ENCODE measurements around the gene VTI1A.
A peak's percentile ranks its signal among the peaks of the same experiment; 100 is the strongest.

The VTI1A gene

DNA sequence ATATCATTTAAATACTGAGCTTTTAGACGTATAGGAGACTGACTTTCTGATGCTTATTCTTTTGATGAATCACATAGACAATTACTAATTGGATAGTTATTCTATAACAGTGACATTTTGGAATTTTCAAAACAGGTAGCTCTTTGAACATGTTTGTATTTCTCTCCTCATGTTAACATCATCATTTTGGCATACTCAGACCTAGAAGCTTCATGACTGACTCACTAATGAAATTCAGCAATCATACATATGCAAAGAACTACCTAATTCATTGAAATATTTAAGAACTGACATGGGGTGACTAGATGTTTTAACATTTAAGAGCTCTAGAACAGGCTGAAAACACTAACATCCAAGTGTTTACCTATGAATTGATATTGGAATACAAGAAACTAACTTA is 192.3 kb downstream of the VTI1A start:
- DNase-seq (ENCODE audit: low spot score): no peak

GRCh38 chr10:112640638-112641037 is 193.6 kb downstream of the VTI1A start:
- DNase-seq (ENCODE audit: low spot score): no peak

GRCh38 chr10:112643600-112644264 is 196.7 kb downstream of the VTI1A start:
- no peak for DNase-seq (ENCODE audit: low spot score)

DNA sequence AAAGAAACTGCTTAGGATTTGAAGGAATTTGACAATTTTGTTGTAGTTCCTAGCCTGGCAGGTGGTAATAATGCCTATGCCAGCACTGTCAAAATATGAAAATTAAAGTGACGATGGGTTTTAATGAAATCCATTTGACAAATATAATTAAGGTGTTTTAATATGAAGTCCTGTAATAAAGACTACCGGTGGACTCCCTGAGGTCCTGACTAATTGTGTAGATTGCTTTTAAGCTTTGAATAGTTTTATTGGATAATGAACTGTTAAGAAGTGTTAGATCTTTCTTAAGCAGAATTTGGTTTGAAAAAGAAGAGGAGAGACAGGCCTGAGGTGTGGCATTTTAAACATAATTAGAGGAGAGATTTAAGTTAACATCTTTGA is 197.2 kb downstream of the VTI1A start:
- no peak for DNase-seq (ENCODE audit: low spot score)

DNA sequence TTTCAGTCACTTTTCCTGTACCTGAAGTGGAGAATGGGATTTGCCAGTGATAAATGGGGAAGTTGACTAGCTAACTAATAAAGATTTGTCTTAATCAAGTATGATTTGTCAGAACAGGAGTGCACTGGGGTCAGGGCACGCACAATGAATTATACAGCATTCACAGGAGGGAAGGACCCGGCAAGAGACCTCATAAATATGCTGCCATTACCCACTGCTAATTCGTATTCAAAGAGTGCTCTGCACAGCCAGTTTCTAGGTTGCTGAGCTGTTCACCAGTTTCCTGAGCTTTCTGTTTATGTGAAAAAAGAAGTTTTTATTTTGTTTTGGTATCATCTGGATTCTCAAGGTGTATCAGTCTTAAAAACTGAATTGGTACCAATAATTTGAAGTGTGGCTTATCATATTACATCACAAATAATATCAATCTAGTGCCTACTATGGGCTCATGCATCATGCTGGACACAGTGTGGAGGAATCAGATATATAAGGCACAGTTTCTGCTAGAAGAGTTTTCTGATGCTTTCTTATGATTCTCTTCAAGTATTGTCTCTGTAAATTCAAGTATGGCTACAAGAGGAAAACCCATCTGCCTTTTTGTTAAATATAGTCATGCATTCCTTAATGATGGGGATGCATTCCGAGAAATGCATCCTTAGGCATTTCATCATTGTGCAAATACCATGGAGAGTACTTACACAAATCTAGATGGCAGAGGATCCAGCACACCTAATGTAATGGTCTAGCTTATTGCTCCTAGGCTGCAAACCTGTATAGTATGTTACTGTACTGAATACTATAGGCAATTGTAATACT is 202.2 kb downstream of the VTI1A start:
- DNase-seq (ENCODE audit: low spot score): no peak

DNA sequence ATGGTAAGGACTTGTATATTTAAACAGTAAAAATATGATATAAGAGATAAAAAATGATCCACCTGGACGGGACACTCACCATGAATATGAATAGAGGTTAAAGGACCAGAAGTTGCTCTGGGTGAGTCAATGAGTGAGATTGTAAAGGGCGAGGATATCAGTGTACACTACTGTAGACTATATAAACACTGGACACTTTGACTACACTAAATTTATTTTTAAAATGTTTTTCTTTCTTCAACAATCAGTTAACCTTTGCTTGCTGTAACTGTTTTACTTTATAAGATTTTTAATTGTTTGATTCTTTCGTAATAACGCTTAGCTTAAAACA is 202.8 kb downstream of the VTI1A start:
- no peak for DNase-seq (ENCODE audit: low spot score)

DNA sequence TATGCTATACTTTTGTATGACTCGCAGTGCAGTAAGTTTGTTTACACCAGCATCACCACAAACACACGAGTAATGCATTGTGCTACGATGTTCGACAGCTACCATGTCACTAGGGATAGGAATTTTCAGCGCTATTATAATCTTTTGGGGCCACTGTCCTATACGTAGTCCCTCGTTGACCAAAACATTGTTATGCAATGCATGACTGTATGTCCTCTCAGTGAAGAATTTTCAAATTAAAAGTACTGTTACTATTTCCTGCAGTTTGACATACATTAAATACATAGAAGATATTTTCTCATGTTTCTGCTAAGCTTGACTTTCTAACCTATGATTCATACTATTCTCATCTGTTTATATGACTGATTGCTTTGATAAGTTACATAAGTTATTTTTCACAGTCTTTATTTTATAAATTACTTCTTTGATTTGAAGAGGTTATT is 203.6 kb downstream of the VTI1A start:
- no peak for DNase-seq (ENCODE audit: low spot score)

DNA sequence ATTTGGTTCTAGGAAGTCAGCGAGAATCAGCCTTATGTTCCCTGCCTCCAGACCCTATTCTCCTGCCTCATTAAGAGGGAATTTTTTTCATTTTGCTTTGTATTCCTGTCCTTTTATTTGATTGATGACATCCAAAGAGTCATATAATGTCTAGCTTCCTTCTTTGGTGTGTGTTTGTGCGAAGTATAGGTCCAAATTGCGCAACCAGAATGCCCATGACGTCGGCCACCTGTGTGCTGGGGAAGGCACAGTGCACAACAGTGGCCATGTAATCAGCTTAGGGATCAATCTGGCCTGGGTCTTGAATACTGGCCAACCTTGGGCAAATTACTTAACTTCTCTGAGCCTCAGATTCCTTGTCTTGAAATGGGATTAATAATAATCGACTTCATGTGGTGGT is 206.2 kb downstream of the VTI1A start:
- no peak for DNase-seq (ENCODE audit: low spot score)

DNA sequence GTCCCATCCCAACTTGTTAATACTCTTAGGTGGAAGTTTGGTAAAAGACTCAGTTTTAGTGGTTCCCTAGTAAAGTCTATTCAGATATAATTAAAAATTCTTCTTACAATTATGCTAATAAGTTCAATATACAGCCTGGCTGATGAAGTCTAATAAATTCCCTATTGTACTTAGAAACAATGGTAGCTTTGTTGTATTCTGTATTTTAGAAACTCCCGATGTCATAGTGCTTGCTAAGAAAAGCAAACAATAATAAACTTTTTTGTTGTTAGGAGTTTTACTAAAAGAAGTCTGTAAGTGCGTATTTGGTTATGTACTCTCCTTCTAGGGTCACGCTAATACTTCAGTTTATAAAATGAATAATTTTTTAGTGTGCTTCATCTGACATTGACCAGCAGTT is 206.8 kb downstream of the VTI1A start:
- DNase-seq (ENCODE audit: low spot score): no peak

DNA sequence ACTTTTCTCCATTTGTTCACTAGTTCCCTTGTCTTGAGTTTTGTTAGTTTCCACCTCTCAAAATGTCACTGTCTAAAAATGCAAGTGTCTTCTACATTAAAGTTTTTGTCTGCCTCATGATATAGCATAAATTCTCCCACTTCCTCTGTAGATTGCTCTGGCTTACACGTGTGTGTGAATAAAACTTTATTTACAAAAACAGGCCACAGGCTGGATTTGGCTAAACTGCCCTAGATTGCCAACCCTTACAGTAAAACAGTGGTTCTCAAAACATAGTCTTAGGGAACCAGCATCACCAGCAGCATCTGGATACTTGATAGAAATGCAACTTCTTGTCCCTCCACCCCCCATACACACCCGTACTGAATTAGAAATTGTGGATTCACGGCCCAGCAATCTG is 207.8 kb downstream of the VTI1A start:
- no peak for DNase-seq (ENCODE audit: low spot score)

DNA sequence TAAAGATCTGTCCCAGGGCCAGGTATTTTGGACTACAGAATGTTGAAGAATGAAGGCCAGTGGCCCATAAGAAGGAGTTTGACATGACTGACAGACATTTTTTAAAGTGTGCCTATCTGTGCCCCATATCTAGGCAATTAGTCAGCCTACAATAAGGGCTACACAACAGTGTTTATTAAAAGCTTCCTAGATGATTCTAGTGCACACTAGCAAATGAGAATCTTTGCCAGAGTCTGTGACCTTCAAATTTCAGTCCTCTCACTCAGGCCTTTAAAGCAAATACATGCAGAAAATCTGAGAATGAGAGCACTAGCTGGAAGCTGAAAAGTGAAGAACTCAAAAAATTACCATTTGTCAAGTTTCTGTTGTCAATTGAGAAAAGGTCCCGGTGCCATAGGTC is 208.7 kb downstream of the VTI1A start:
- DNase-seq (ENCODE audit: low spot score): no peak

GRCh38 chr10:112658465-112658864 is 211.4 kb downstream of the VTI1A start:
- DNase-seq (ENCODE audit: low spot score): no peak

DNA sequence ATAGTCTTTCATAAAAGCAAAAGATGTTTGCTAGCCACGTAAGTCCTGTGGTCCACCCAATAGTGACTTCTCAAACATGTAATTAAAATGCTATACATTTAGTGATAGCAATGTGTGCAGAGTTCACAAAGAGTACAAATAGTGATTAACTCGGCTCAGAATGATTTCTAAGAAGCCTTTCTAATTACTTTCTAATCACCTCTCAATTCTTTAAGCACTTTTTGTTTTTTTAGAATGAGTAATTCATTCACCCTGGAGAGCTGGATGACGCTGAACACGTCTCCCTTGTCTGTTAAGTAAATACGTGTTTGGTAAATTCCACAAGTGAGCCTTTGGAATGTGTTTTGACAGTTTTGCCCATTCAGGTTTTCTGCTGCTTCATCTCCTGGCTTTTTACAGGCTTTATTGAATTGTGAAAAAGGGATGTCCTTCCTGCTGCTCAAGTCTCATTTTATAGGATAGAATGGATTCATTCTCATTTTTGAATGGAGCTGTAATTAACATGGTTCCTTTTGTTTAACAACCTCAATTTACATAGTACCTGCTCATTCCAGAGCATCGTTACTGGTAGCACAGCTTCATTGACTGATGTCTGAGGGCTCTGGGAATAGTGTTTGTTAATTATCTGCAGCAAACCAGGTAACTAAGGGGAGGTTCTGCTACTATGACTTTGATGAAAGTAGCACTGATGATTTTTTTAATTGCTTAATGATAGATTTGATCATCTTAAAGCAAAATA is 212.1 kb downstream of the VTI1A start:
- no peak for DNase-seq (ENCODE audit: low spot score)

DNA sequence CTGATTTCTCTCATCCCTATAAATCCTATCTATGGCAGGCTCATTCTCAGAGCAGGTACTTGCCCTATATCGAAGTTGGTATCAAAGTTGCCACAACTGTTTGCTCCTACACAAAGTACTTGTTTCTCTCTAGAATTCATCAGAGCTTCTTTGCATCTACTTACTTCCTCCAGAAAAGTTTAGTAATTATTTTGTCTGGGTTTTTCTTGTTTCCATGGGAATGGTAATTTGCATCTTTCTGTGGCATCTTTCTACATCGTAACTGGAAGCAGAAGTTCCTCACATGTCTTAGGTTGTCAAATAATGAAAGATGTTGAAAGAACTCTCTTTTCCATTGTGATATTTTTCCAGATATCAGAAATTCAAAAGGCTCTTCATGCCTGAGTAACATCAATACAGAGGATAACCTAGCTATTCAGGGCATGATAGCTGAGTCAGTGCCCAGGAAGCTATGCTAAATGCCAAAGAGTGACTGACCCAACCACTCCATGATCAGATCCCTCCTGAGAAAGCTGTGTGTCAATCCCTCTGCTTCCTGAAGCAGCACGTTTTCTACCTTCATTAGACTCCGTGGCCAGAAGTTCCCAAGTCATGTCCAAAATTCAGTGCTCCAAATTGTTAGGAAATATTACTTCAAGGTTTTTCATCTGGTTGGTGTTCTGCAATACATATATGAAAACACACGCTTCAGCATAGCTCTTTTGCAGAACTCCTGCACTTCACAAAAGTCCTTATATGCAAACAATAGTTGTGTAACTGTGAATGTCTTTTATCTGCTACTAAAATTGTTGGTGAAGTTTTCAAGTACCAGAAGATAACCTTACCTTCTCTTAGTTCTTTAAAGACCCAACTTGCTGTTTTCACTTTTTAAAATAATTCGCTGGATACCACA is 216.5 kb downstream of the VTI1A start:
- DNase-seq (ENCODE audit: low spot score): no peak

- no peak for DNase-seq (ENCODE audit: low spot score)
Observed at GRCh38 chr10:112666094-112666493, 219.1 kb downstream of the VTI1A start.

GRCh38 chr10:112669989-112670388 is 223.0 kb downstream of the VTI1A start:
- no peak for DNase-seq (ENCODE audit: low spot score)

GRCh38 chr10:112671743-112672142 is 224.7 kb downstream of the VTI1A start:
- no peak for DNase-seq (ENCODE audit: low spot score)

DNA sequence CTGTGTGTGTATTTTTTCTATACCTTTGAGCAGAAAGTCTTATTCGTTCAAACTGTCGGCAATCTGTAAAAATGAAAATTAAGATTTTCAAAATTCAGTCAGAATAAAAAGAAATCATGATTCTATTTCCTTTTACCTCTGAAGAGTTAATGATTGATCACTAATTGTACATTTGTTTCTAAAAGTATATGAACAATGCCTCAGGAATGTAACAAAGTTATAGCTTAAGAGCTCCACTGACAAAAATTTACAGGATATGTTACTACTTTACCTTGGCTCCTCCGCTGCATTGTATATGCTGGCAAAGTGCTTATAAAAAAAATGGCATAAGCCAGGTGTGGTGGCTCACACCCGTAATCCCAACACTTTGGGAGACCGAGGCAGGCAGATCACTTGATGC is 225.7 kb downstream of the VTI1A start:
- no peak for DNase-seq (ENCODE audit: low spot score)

GRCh38 chr10:112675560-112676083 is 228.6 kb downstream of the VTI1A start:
- no peak for DNase-seq (ENCODE audit: low spot score)

DNA sequence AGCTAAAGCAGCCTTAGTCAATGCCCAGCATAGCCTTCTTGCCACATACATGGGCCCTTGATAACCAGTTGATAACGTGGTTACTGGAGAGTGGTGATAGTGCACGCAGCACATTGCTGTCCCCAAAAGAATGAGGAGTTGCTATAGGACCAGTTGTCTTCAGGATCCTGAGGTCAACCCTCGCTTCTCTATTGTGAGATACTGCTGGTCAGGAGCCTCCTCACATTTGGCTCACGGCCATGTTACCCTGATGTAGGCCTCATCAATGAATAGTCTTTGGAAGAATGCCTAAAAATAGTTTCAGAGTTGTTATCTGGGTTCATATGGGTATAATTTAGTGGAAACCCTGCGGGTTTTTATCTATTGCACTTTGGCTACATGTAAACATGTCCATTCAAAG is 230.7 kb downstream of the VTI1A start:
- DNase-seq (ENCODE audit: low spot score): peak; percentile 42

GRCh38 chr10:112678581-112678980 is 231.6 kb downstream of the VTI1A start:
- DNase-seq (ENCODE audit: low spot score): no peak

DNA sequence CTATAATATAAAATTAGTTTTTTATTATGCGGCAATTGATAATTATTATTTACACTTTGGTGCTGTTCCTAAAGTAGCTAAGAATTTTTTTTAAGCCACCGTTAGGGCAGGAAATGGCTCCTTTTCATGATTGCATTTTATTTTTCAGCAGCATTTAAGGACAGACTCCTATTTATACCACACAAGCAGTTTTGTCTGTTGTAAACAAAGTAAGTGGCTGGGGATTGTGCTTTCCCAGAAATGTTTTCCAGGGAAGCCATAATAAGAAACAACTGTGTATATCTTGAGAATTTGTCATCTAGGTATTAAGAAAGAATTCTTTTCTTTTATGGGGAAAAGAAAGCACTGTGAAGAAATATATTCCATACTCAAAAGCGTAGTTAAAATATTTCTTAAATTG is 232.0 kb downstream of the VTI1A start:
- DNase-seq (ENCODE audit: low spot score): no peak

Data from hematopoietic multipotent progenitor cell treated with erythropoietin and hydrocortisone succinate and interleukin-3 and kit ligand, for 17 days (in vitro differentiated cells).